Measurements from ENCODE around the gene FOSL1.

Gene FOSL1

GRCh38 chr11:65915821-65916251 is 15.6 kb upstream of the FOSL1 start:
- TF ChIP-seq CTCF (IDR thresholded peaks at IDR 0.05; ENCODE audit: extremely low read depth, missing control alignments): no peak
- DNase-seq (ENCODE audit: low spot score): no peak

- no peak for TF ChIP-seq CTCF (IDR thresholded peaks at IDR 0.05; ENCODE audit: extremely low read depth, missing control alignments)
- no peak for DNase-seq (ENCODE audit: low spot score)
Measured at GRCh38 chr11:65915101-65915820, 15.1 kb upstream of the FOSL1 start.

GRCh38 chr11:65912845-65913244 is 12.7 kb upstream of the FOSL1 start:
- no peak for DNase-seq (ENCODE audit: low spot score)
- no peak for TF ChIP-seq CTCF (IDR thresholded peaks at IDR 0.05; ENCODE audit: extremely low read depth, missing control alignments)

- no peak for TF ChIP-seq CTCF (IDR thresholded peaks at IDR 0.05; ENCODE audit: extremely low read depth, missing control alignments)
- DNase-seq (ENCODE audit: low spot score): no peak
Measured at GRCh38 chr11:65911682-65912568, 11.7 kb upstream of the FOSL1 start.

GRCh38 chr11:65907878-65908277 is 7.7 kb upstream of the FOSL1 start:
- TF ChIP-seq CTCF (IDR thresholded peaks at IDR 0.05; ENCODE audit: extremely low read depth, missing control alignments): no peak
- no peak for DNase-seq (ENCODE audit: low spot score)

- no peak for TF ChIP-seq CTCF (IDR thresholded peaks at IDR 0.05; ENCODE audit: extremely low read depth, missing control alignments)
- no peak for DNase-seq (ENCODE audit: low spot score)
Measured at GRCh38 chr11:65906602-65907001, 6.4 kb upstream of the FOSL1 start.

GRCh38 chr11:65903715-65904114 is 3.5 kb upstream of the FOSL1 start:
- no peak for TF ChIP-seq CTCF (IDR thresholded peaks at IDR 0.05; ENCODE audit: extremely low read depth, missing control alignments)
- no peak for DNase-seq (ENCODE audit: low spot score)
